T-helper 9 cell (primary cell): ENCODE measurements around the gene FGFR3.

ENCODE experiments used
- DNase-seq: peaks from one replicate; pipeline ENCODE4 v3.0.0-alpha.2; 2020

Gene FGFR3

DNA sequence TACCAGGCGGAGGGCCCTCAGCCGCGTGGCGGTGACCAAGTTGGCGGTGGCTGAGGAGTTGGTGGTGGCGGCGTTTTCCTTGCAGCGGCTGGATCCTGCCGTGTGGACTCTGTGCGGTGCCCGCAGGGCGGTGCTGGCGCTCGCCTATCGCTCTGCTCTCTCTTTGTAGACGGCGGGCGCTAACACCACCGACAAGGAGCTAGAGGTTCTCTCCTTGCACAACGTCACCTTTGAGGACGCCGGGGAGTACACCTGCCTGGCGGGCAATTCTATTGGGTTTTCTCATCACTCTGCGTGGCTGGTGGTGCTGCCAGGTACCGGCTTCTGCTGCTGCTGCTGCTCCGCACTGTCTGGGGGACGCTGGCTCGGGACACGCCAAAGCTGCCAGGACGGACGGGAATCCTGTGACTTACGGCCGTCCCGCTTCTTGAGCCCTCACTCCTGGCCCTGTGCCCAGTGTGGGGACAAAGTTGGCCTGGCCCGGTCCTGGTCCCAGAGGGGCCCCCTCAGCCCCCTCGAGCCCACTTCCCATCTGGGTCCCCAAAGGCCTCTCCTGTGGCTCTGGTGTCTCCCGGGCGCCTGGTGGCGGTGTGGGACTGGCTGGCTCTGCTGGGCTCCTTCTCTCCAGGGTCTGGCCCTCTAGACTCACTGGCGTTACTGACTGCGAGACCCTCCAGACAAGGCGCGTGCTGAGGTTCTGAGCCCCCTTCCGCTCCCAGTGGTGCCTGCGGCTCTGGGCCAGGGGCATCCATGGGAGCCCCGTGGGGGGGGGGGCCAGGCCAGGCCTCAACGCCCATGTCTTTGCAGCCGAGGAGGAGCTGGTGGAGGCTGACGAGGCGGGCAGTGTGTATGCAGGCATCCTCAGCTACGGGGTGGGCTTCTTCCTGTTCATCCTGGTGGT lies 10.7 kb downstream of the FGFR3 start:
- no peak for DNase-seq

DNA sequence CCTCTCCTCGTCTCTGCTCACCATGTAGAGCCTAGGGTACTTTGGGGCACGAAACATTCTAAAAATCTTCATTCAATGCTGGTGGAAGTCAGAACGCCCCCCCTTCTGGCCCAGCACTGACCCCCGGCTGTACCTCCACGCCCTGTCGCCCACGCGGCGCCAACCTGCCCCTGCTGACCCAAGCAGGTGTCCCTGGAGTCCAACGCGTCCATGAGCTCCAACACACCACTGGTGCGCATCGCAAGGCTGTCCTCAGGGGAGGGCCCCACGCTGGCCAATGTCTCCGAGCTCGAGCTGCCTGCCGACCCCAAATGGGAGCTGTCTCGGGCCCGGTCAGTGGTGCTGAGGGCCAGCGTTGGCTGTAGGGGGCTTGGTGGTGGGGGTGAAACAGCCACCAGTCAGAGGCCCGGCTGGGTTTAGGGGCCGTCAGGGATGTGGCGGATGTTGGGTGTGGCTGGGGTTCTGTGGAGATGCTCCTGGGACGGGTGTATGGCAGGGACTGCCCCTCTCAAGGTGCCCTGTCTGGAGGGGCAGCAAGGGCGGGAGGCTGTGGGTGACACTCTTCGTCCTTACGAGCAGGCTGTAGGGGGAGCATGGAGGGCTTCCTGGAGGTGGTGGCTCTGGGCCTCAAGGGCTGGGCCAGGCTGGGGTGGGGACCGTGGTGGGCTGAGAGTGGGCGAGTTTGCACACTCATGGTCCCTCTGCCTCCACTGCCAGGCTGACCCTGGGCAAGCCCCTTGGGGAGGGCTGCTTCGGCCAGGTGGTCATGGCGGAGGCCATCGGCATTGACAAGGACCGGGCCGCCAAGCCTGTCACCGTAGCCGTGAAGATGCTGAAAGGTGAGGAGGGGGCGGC lies 11.8 kb downstream of the FGFR3 start:
- no peak for DNase-seq

DNA sequence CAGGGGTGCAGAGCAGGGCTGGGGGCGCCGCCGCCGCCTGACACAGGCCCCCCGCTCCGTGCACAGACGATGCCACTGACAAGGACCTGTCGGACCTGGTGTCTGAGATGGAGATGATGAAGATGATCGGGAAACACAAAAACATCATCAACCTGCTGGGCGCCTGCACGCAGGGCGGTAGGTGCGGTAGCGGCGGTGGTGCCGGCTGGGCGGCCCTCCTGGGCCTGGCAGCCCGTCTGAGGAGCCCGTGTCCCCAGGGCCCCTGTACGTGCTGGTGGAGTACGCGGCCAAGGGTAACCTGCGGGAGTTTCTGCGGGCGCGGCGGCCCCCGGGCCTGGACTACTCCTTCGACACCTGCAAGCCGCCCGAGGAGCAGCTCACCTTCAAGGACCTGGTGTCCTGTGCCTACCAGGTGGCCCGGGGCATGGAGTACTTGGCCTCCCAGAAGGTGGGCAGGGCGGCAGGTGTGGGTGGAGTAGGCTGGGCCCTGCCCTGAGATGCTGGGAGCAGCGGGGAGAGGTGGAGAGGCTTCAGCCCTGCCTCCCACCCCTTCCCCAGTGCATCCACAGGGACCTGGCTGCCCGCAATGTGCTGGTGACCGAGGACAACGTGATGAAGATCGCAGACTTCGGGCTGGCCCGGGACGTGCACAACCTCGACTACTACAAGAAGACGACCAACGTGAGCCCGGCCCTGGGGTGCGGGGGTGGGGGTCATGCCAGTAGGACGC lies 12.6 kb downstream of the FGFR3 start:
- no peak for DNase-seq

DNA sequence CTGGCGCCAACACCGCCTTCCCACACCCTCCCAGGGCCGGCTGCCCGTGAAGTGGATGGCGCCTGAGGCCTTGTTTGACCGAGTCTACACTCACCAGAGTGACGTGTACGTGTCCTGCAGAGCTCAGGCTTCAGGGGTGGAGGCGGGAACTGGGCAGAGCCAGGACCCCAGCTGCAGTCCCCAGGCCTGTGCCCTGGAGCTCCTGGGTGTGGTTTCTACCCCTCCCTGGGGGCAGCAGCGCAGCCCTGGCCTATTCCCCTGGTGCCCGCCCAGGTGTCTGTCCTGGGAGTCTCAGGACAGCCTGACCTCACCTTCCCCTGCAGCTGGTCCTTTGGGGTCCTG lies 13.1 kb downstream of the FGFR3 start:
- no peak for DNase-seq

DNA sequence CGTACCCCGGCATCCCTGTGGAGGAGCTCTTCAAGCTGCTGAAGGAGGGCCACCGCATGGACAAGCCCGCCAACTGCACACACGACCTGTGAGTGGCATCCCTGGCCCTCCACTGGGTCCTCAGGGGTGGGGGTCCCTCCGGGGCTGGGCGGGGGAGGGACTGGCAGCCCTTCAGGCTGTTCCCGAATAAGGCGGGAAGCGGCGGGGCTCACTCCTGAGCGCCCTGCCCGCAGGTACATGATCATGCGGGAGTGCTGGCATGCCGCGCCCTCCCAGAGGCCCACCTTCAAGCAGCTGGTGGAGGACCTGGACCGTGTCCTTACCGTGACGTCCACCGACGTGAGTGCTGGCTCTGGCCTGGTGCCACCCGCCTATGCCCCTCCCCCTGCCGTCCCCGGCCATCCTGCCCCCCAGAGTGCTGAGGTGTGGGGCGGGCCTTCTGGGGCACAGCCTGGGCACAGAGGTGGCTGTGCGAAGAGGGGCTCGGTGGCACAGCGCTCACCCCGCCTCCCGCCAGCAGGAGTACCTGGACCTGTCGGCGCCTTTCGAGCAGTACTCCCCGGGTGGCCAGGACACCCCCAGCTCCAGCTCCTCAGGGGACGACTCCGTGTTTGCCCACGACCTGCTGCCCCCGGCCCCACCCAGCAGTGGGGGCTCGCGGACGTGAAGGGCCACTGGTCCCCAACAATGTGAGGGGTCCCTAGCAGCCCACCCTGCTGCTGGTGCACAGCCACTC lies 13.7 kb downstream of the FGFR3 start:
- no peak for DNase-seq

DNA sequence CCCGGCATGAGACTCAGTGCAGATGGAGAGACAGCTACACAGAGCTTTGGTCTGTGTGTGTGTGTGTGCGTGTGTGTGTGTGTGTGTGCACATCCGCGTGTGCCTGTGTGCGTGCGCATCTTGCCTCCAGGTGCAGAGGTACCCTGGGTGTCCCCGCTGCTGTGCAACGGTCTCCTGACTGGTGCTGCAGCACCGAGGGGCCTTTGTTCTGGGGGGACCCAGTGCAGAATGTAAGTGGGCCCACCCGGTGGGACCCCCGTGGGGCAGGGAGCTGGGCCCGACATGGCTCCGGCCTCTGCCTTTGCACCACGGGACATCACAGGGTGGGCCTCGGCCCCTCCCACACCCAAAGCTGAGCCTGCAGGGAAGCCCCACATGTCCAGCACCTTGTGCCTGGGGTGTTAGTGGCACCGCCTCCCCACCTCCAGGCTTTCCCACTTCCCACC lies 14.3 kb downstream of the FGFR3 start:
- no peak for DNase-seq

DNA sequence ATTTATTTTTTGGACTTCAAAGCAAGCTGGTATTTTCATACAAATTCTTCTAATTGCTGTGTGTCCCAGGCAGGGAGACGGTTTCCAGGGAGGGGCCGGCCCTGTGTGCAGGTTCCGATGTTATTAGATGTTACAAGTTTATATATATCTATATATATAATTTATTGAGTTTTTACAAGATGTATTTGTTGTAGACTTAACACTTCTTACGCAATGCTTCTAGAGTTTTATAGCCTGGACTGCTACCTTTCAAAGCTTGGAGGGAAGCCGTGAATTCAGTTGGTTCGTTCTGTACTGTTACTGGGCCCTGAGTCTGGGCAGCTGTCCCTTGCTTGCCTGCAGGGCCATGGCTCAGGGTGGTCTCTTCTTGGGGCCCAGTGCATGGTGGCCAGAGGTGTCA lies 15.3 kb downstream of the FGFR3 start:
- DNase-seq: no peak

DNA sequence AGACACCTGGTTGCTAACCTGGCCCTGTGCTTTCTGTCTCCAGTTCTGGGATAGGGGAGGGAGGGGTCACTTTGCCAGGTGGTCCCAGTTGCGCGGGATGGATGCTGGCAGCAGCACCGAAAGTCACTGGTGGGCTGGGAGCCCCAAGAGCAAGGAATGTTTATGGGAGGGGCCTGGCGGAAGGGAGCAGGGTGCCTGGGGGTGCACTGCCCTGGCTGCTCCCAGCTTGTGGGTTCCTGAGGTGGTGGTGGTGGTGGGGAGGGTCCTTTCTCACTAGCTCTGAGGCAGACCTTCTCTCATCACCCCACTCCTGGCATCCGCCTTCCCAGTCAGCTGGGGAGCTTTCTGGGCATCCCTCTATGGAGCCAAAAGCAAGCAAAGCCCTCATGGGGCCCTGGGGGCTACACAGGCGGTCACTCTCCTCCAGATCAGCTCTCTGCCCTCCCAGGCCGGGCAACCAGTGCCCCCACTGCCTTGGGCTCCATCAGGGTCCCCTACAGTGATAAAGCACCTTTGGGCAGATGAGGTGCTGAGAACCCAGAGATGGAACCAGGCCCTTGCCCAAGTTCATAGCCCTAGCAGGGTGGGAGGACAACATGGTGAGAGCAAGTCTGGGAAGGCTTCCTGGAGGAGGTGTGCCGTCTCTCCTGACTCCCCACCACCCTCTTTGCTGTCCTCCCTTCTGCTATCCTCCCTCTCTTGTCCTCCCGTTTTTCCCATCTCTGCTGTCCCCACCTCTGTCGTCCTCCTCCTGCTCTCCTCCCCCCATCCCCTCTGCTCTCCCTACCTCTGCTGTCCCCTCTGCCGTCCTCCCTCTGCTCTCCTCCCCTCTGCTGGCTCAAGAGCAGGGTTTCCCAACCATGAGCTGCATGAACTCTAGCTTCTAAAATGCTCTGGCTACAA lies 16.0 kb downstream of the FGFR3 start:
- no peak for DNase-seq

DNA sequence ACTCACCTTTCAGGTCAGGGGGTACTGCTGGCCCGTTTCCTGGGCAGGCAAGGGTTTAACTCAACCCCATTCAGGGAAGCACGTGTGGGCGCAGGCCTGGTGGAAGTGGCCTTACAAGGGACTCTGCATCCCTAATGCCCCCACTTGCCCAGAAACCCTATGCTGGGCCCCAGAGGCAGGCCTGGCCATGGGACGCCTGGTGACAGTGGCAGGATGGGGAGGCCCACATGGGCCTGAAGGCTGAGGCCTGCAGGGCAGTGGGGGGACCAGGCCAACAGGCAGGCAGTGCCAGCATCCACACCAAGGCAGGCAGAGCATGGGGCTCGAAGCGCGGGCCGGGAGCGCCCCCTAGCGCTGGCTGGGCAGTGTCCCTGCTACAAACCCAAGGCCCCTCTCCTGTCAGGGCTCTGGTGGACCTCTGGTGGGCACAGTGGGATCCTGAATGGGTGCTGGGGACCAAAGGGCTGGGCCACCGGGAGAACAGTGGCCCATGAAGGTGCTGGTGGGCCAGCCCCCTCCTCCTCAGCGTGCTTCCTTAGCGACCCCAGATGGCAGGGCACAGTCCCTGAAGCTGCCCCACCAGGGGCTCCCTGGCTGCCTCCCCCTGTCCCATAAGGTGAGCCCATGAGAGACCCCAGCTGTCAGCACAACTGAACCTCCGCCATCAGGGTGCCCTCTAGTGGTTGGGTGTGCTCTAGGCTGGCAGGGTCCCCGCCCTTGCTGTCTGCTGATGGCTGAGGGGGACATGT lies 16.8 kb downstream of the FGFR3 start:
- DNase-seq: peak; percentile 57

DNA sequence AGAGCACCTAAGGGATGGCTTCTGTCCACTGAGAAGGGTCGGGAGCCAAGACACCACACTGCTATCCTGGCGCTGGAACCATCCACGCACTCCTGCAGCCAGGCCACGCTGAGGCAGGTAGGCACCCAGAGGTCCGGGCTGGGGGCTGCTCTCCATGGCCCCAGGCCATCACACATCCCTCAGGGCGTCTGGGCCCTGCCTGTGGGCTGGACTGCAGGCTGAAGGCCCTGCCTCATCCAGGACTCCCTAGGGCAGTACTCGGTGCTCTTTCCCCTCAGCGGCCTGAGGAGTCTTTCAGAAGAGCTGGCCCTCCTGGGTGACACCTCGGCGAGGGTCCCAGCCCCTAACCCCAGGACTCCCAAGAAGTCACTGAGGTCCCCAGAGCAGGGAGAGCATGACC lies 17.7 kb downstream of the FGFR3 start:
- no peak for DNase-seq

DNA sequence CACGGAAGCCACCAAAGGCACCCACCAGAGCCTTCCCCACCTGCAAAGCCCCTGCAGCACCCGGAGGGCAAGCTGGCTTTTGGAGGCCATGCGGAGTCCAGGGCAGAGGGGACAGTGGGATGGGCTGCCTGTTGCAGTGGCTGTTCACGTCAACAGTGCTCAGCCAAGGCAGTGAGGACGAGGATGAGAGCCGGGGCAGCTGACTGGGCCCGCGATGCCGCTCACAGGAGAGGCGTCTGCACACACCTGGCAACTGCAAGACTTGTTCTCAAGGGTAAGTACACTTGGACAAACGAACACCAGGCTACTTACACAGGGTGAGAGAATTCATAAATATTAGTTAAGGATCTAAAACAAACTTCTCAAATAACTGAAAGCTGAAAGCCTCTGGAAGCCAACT lies 19.6 kb downstream of the FGFR3 start:
- no peak for DNase-seq

DNA sequence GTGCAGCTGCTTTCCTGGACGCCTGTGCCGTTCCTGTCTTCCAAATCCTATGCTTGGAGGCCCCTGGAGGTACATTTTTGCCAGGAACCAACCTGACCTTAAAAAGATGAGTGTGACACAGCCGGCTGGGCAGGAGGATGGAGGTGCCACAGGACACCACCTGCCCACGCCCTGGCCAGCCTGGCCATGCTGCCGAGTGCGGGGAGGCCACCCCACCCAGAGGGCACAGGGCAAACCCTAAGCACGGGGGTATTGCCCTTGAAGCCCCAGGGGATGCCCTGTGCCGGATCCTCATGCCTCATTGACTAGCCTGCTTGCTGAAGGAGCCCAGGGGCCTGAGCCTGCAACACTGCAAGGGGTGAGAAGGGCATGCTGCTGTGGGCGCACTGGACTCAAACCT lies 20.1 kb downstream of the FGFR3 start:
- DNase-seq: no peak

DNA sequence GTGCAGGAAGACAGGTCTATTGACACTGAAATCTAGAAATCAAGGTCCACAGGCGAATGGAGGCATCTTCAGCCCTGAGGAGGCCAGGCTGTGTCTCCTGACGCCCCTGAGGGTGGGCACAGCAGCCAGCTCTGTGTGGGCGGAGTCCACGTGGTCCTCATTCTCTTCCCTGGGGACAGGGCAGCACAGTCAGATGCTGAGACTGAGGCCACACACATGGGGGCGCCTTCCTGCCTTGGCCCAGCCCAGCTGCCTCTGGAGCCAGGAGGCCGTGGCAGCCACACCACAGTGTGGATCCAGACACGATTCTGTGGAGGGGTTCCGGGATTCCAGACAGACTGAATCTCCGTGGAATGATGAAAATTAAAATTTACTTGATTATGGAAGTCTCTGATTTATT lies 20.8 kb downstream of the FGFR3 start:
- no peak for DNase-seq

DNA sequence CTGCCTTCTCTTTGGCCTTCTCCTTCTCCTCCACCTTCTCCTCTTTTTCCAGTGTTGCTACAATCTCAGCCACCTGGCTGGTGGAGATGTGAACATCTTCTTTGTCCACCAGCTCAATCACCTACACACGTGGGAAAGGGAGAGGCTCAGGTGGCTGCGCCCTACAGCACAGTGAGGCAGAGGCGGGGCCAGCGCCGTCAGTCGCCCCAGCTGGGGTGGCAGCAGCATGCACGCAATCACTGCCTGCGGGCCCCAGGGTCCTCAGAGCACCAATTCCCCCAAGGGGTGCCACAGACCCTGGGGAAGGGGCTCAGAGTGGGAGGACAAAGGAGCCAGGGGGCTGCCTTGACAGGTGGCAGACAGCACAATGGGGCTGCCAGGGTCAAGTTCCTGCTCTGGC lies 21.4 kb downstream of the FGFR3 start:
- DNase-seq: no peak

DNA sequence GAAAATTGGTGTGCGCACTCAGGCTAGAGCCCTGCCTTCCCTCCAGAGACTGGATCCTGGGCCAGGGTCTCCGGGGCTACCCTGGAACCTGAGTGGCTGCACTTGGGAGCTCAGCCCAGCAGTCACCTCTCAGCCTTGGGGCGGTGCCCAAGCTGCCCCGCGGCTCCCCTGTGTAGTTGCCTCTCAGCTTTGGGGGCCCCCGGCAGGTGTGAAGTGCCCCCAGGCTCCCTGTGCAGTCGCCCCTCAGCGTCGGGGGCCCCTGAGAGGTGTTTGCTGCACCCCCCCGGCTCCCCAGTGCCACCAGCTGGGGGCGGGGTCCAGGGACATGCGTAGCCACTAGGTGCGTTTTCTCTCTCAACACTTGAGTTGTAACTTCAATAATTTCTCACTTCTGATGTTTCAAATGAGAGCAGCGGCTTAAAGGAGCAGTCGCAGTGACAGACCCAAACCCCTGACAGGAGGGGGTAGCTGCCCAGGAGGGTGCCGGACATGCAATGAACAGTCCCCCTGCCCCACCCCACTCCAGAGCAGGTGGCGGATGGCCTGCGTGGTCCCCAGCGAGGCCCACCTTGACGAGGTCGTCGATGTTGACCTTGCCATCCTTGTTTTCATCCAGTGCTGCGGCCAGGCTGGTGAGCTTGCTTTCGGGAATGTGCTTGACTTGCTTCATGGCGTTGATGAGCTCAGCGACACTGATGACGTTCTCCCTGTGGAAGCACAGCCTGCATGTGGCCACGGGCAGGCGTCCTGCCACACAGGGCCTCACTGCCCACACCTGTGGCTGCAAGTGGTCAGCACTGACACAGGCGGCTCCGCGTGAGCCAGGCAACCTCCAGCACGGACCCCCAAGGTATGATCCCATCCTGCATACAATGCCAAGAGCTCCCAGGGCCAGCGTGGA lies 22.3 kb downstream of the FGFR3 start:
- no peak for DNase-seq

DNA sequence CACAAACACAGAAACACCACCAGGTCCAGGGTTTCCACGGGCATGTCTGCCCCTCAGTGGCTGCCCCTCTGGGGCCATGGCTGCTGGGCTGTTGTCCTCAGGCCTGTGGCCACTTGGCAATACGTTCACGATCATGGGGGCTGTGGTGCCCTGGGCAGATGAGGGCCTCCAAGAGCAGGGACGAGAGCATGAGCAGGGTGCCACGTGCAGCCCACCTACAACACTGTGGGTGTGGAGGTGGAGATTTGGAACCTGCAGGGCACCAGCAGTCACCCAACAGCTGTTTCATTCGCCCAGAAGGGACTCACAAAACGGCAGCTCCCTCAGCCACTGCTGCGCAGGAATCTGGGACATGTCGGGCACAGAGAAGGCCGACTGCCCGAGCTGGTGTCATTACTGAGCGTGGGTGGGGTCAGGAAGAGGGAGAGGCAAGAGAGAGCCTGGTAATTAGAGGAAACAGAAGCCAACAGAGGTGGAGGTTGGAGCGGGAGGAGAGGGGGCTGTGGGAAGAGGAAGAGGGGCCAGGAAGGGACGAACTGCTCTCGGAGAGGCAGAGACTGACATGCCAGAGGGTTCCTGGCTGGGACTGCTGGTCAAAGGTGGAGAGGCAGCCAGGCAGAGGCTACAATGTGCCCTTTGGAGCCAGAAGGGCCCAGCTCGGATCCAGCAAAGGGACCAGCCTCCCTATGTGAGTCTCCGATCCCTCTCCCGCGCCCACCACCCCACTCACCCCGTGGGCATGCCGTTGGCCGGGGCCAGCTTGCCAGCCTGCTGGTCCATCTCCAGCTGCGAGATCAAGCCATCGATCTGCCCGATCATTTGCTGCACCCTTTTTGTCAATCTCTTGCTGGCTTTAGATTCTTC lies 23.1 kb downstream of the FGFR3 start:
- DNase-seq: no peak

DNA sequence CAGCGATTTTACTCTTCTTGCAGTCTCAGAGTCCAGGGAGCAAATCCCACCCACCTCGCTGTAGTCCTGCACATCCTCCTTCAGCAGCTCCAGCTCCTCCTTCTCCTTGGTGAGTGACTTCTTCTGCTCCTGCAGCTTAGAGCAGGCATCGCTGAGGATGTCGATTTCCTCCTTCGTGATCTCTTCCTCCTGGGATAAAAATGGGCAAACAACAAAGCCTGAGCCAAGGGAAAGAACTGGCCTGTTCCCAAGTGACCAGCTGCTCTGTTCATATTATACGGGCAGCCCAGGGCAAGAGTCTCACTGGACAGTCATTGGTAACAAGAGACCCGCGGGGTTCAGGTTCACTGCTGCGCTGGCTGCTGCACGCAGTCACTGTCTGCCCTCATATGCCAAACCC lies 26.2 kb downstream of the FGFR3 start:
- no peak for DNase-seq

DNA sequence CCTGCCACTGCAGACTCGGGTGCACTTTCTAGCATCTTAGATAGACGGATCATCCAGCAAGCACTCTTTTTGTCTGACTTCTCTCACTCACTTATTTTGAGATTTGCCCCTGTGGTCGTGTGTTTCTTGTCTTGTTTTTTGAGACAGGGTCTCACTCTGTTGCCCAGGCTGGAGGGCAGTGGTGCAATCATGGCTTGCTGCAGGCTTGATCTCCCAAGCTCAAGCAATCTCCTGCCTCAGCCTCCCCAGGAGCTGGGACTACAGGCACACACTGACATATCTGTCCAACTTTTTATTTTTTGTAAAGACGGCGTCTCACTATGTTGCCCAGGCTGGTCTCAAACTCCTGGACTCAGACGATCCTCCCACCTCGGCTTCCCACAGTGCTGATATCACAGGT lies 26.7 kb downstream of the FGFR3 start:
- no peak for DNase-seq
